Measurements from ENCODE around the gene GMPPB. TPM values are rescaled to one million over a fixed set of nuclear protein-coding genes. Genes with fewer than 3 reads are reported as not detected.
A peak's percentile ranks its signal among the peaks of the same experiment; 100 is the strongest.
"Not testable (repeated sequence)": the region's sequence is repeated elsewhere in the genome, so short reads cannot be mapped to it uniquely, and the experiment has no call there.

The GMPPB gene
- total RNA-seq, 1 experiment from 2014 or later = 28.0 TPM

- CTCF ChIA-PET = no interaction called here
- POLR2A ChIA-PET = no interaction called here
- no peak for ATAC-seq
- Mint-ChIP-seq H3K36me3 (peaks cover 10% of the 10 kb centered on the region), H3K27ac (peak overlapping the region; percentile 51; the same call in 1 of the 2 replicates), H3K27me3 (ENCODE audit: low read depth) (no peaks in the 10 kb centered on the region), H3K9me3 (no peaks in the 10 kb centered on the region), H3K4me1 (no peaks in the 10 kb centered on the region), H3K4me3 (no peak overlapping the region)
- no peak for TF ChIP-seq FOXK1 (CRISPR knock-in tag; IDR thresholded peaks at IDR 0.05)
- no peak for TF ChIP-seq ZBTB21 (CRISPR knock-in tag; IDR thresholded peaks at IDR 0.05; ENCODE audit: borderline replicate concordance)
- TF ChIP-seq ZNF396 (CRISPR knock-in tag; IDR thresholded peaks at IDR 0.05; ENCODE audit: borderline replicate concordance) = no peak
- TF ChIP-seq HMGXB4 (CRISPR knock-in tag; IDR thresholded peaks at IDR 0.05) = no peak
- no peak for TF ChIP-seq ATF3 (CRISPR knock-in tag; conservative IDR thresholded peaks at IDR 0.05)
- no peak for TF ChIP-seq FOXP1 (CRISPR knock-in tag; IDR thresholded peaks at IDR 0.05; ENCODE audit: borderline replicate concordance)
- TF ChIP-seq, protein P1, sequence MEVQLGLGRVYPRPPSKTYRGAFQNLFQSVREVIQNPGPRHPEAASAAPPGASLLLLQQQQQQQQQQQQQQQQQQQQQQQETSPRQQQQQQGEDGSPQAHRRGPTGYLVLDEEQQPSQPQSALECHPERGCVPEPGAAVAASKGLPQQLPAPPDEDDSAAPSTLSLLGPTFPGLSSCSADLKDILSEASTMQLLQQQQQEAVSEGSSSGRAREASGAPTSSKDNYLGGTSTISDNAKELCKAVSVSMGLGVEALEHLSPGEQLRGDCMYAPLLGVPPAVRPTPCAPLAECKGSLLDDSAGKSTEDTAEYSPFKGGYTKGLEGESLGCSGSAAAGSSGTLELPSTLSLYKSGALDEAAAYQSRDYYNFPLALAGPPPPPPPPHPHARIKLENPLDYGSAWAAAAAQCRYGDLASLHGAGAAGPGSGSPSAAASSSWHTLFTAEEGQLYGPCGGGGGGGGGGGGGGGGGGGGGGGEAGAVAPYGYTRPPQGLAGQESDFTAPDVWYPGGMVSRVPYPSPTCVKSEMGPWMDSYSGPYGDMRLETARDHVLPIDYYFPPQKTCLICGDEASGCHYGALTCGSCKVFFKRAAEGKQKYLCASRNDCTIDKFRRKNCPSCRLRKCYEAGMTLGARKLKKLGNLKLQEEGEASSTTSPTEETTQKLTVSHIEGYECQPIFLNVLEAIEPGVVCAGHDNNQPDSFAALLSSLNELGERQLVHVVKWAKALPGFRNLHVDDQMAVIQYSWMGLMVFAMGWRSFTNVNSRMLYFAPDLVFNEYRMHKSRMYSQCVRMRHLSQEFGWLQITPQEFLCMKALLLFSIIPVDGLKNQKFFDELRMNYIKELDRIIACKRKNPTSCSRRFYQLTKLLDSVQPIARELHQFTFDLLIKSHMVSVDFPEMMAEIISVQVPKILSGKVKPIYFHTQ (CRISPR knock-in tag; IDR thresholded peaks at IDR 0.05) = no peak
- no peak for TF ChIP-seq NFYB (CRISPR knock-in tag; conservative IDR thresholded peaks at IDR 0.05; ENCODE audit: low read depth)
- DNase-seq (ENCODE audit: low spot score) = no peak
Observed at GRCh38 chr3:49750056-49750455, 26.3 kb upstream of the GMPPB start.

- H3K4me3 Mint-ChIP-seq; DNase-seq (ENCODE audit: low spot score); H3K9me3 Mint-ChIP-seq; H3K27ac Mint-ChIP-seq; H3K4me1 Mint-ChIP-seq; POLR2A ChIA-PET; H3K27me3 Mint-ChIP-seq (ENCODE audit: low read depth); ATAC-seq: not testable (repeated sequence)
- CTCF ChIA-PET = interaction anchor here (1.2 to 1.5 kb wide), 2 partner anchors 48 to 54 kb away, joined by 4 to 7 read pairs; partner anchors contain the start of gene INKA1
- H3K36me3 Mint-ChIP-seq = peaks cover 17% of the 10 kb centered on the region
Observed at GRCh38 chr3:49748874-49749273, 25.1 kb upstream of the GMPPB start.

- ChIA-PET POLR2A (interaction anchor here (0.6 kb wide), 1 partner anchor 19 kb away, joined by 5 read pairs; no protein-coding TSS in a partner anchor), CTCF (interaction anchor here (1.2 to 1.5 kb wide), 2 partner anchors 47 to 55 kb away, joined by 4 to 7 read pairs; partner anchors contain the start of gene INKA1)
- Mint-ChIP-seq H3K27me3 (ENCODE audit: low read depth) (no peaks in the 10 kb centered on the region), H3K4me3 (no peak overlapping the region), H3K36me3 (peaks cover 17% of the 10 kb centered on the region), H3K27ac (peak overlapping the region; percentile 85), H3K4me1 (no peaks in the 10 kb centered on the region), H3K9me3 (no peaks in the 10 kb centered on the region)
- DNase-seq (ENCODE audit: low spot score) (no peak), ATAC-seq (no peak)
- peak; percentile 94 for TF ChIP-seq GABPB1 (CRISPR knock-in tag; IDR thresholded peaks at IDR 0.05)
- no peak for TF ChIP-seq CDX4 (CRISPR knock-in tag; IDR thresholded peaks at IDR 0.05; ENCODE audit: borderline replicate concordance)
- no peak for TF ChIP-seq ELF4 (CRISPR knock-in tag; IDR thresholded peaks at IDR 0.05; ENCODE audit: low read depth)
- TF ChIP-seq, protein P2, sequence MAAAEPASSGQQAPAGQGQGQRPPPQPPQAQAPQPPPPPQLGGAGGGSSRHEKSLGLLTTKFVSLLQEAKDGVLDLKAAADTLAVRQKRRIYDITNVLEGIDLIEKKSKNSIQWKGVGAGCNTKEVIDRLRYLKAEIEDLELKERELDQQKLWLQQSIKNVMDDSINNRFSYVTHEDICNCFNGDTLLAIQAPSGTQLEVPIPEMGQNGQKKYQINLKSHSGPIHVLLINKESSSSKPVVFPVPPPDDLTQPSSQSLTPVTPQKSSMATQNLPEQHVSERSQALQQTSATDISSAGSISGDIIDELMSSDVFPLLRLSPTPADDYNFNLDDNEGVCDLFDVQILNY (CRISPR knock-in tag; IDR thresholded peaks at IDR 0.05) = no peak
- TF ChIP-seq, protein P3, sequence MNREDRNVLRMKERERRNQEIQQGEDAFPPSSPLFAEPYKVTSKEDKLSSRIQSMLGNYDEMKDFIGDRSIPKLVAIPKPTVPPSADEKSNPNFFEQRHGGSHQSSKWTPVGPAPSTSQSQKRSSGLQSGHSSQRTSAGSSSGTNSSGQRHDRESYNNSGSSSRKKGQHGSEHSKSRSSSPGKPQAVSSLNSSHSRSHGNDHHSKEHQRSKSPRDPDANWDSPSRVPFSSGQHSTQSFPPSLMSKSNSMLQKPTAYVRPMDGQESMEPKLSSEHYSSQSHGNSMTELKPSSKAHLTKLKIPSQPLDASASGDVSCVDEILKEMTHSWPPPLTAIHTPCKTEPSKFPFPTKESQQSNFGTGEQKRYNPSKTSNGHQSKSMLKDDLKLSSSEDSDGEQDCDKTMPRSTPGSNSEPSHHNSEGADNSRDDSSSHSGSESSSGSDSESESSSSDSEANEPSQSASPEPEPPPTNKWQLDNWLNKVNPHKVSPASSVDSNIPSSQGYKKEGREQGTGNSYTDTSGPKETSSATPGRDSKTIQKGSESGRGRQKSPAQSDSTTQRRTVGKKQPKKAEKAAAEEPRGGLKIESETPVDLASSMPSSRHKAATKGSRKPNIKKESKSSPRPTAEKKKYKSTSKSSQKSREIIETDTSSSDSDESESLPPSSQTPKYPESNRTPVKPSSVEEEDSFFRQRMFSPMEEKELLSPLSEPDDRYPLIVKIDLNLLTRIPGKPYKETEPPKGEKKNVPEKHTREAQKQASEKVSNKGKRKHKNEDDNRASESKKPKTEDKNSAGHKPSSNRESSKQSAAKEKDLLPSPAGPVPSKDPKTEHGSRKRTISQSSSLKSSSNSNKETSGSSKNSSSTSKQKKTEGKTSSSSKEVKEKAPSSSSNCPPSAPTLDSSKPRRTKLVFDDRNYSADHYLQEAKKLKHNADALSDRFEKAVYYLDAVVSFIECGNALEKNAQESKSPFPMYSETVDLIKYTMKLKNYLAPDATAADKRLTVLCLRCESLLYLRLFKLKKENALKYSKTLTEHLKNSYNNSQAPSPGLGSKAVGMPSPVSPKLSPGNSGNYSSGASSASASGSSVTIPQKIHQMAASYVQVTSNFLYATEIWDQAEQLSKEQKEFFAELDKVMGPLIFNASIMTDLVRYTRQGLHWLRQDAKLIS (CRISPR knock-in tag; IDR thresholded peaks at IDR 0.05; ENCODE audit: borderline replicate concordance) = no peak
- no peak for TF ChIP-seq SMAD3 (CRISPR knock-in tag; IDR thresholded peaks at IDR 0.05; ENCODE audit: borderline replicate concordance)
- no peak for TF ChIP-seq MXD4 (CRISPR knock-in tag; IDR thresholded peaks at IDR 0.05; ENCODE audit: borderline replicate concordance)
Observed at GRCh38 chr3:49747792-49748480, 24.2 kb upstream of the GMPPB start.

All from WTC11 (cell line).